CD4-positive, alpha-beta T cell (primary cell): ENCODE data around the gene F2R. TPM values are rescaled to one million over a fixed set of nuclear protein-coding genes. Genes with fewer than 3 reads are reported as not detected.
"Not testable (repeated sequence)": the region's sequence is repeated elsewhere in the genome, so short reads cannot be mapped to it uniquely, and the experiment has no call there.

Experiments
- ATAC-seq: fragments of 200-7000 bp; cut with Tn5 transposase; one replicate; pipeline ENCODE4 v1.10.0; 2022; ENCODE audit warnings: mild to moderate bottlenecking; ENCODE audit not compliant: poor library complexity
- CTCF ChIA-PET: fragments of 350-600 bp; sonication (Branson Sonifier 250); formaldehyde crosslinking; loops from one replicate; lab custom pipeline; 2021; ENCODE audit warnings: antibody characterized with exemption, inconsistent platforms; lab: Charles Lee
- POLR2A ChIA-PET: fragments of 350-600 bp; sonication (Branson Sonifier 250); formaldehyde crosslinking; loops from one replicate; lab custom pipeline; 2021; ENCODE audit warnings: antibody characterized with exemption, inconsistent platforms; lab: Charles Lee
- DNase-seq, 14 experiments: peaks; one replicate each; pipeline ENCODE4 v3.0.0-alpha.2; 2013 to 2020; ENCODE audit warnings: mixed read lengths in 2 of 14
- H3K27ac ChIP-seq, 2 donors: one replicate each; pipeline versions ENCODE4 v1.5.1 to v1.7.0; 2013; ENCODE audit warnings: low read length in 2 of 2, low read depth in 1 of 2, mild to moderate bottlenecking in 1 of 2
- H3K27me3 ChIP-seq, 2 experiments: 1 replicate in 1 of 2; 2 replicates in 1 of 2; pipeline versions ENCODE4 v1.6.1 to v1.7.0; 2013; ENCODE audit warnings: low read length in 2 of 2, control low read depth in 1 of 2, mild to moderate bottlenecking in 1 of 2, moderate library complexity in 1 of 2; ENCODE audit not compliant: insufficient read depth in 2 of 2, control insufficient read depth in 1 of 2
- H3K36me3 ChIP-seq: one replicate; pipeline ENCODE4 v1.6.1; 2013; ENCODE audit warnings: low read length, control low read depth; ENCODE audit not compliant: insufficient read depth
- H3K4me1 ChIP-seq: one replicate; pipeline ENCODE4 v1.6.1; 2013; ENCODE audit warnings: low read length, control low read depth; ENCODE audit not compliant: insufficient read depth
- H3K4me3 ChIP-seq: one replicate; pipeline ENCODE4 v1.5.1; 2013; ENCODE audit warnings: mild to moderate bottlenecking, low read length, moderate library complexity
- H3K9me3 ChIP-seq, 2 experiments: 1 replicate in 1 of 2; 2 replicates in 1 of 2; pipeline versions ENCODE4 v1.6.1 to v1.7.0; 2013; ENCODE audit warnings: low read length in 2 of 2, mild to moderate bottlenecking in 2 of 2, control low read depth in 1 of 2, moderate library complexity in 1 of 2; ENCODE audit not compliant: control insufficient read depth in 1 of 2, insufficient read depth in 1 of 2
- H3K27ac Mint-ChIP-seq: one replicate; pipeline ENCODE4 v1.8.0; 2020; ENCODE audit warnings: mixed read lengths
- H3K27me3 Mint-ChIP-seq: one replicate; pipeline ENCODE4 v1.8.0; 2021; ENCODE audit warnings: mixed read lengths
- H3K36me3 Mint-ChIP-seq: one replicate; pipeline ENCODE4 v1.8.0; 2021; ENCODE audit warnings: low read depth, mixed read lengths
- H3K4me1 Mint-ChIP-seq: one replicate; pipeline ENCODE4 v1.8.0; 2021; ENCODE audit warnings: low read depth, mixed read lengths
- H3K4me3 Mint-ChIP-seq: one replicate; pipeline ENCODE4 v1.8.0; 2020; ENCODE audit warnings: mild to moderate bottlenecking, mixed read lengths
- H3K9me3 Mint-ChIP-seq: one replicate; pipeline ENCODE4 v1.8.0; 2020; ENCODE audit warnings: mixed read lengths
- CTCF ChIP-seq: fragments of 200-600 bp; IDR thresholded peaks from one replicate; pipeline ENCODE4 v1.8.0; 2022; ENCODE audit warnings: antibody characterized with exemption, mild to moderate bottlenecking
- intact Hi-C, 2 experiments: fragments of 100-400 bp; cut with DNase I in 1 of 2; cut with micrococcal nuclease in 1 of 2; formaldehyde crosslinking; loops; one replicate each; pipeline versions ENCODE4 v1.15.1 to v1.9.0; 2023 to 2025; cut with DNase I, micrococcal nuclease
- total RNA-seq, 174 experiments: library from RNA in 2 of 174; stranded (reverse) in 2 of 174; gene quantifications; one replicate each; pipeline ENCODE4 v1.2.3 and lab custom pipeline; 2021 to 2026

Gene F2R
- total RNA-seq, 2 experiments from 2014 or later: 1.9 to 2.7 TPM

GRCh38 chr5:76679231-76679630, 36.7 kb upstream of the F2R start:
- ATAC-seq: no peak

GRCh38 chr5:76680826-76681225, 35.1 kb upstream of the F2R start:
- intact Hi-C loops, H3K27me3 Mint-ChIP-seq, POLR2A ChIA-PET, H3K4me3 ChIP-seq, H3K9me3 ChIP-seq, H3K4me1 Mint-ChIP-seq, H3K4me3 Mint-ChIP-seq, H3K27ac Mint-ChIP-seq, H3K27me3 ChIP-seq, H3K9me3 Mint-ChIP-seq, H3K4me1 ChIP-seq, ATAC-seq, DNase-seq, CTCF ChIA-PET, H3K27ac ChIP-seq: not testable (repeated sequence)
- peaks cover 90% of the 10 kb centered on the region for H3K36me3 Mint-ChIP-seq
- H3K36me3 ChIP-seq: peaks cover 69% of the 10 kb centered on the region

More at GRCh38 chr5:76679231-76679630, 36.7 kb upstream of the F2R start:
- H3K27ac Mint-ChIP-seq: no peak overlapping the region
- no peaks in the 10 kb centered on the region for H3K4me1 ChIP-seq
- H3K27me3 ChIP-seq: no peaks in the 10 kb centered on the region
- POLR2A ChIA-PET: no interaction called here
- no peak overlapping the region for H3K27ac ChIP-seq
- no peak for TF ChIP-seq CTCF
- CTCF ChIA-PET: no interaction called here
- no peaks in the 10 kb centered on the region for H3K9me3 ChIP-seq
- peaks cover 73% of the 10 kb centered on the region for H3K36me3 ChIP-seq
- intact Hi-C loops: no loop called here
- DNase-seq: no peak
- no peaks in the 10 kb centered on the region for H3K27me3 Mint-ChIP-seq
- H3K36me3 Mint-ChIP-seq: peaks cover 90% of the 10 kb centered on the region
- H3K4me3 Mint-ChIP-seq: no peak overlapping the region
- H3K4me3 ChIP-seq: no peak overlapping the region
- H3K4me1 Mint-ChIP-seq: no peaks in the 10 kb centered on the region
- H3K9me3 Mint-ChIP-seq: no peaks in the 10 kb centered on the region

GRCh38 chr5:76681287-76681686, 34.6 kb upstream of the F2R start:
- DNase-seq (peak in 1 of 14 experiments; percentile 2), ATAC-seq (no peak)
- H3K36me3 Mint-ChIP-seq: peaks cover 90% of the 10 kb centered on the region
- Histone ChIP-seq H3K4me3 (no peak overlapping the region), H3K9me3 (no peaks in the 10 kb centered on the region), H3K27me3 (no peaks in the 10 kb centered on the region), H3K36me3 (peaks cover 65% of the 10 kb centered on the region), H3K27ac (no peak overlapping the region), H3K4me1 (no peaks in the 10 kb centered on the region)
- POLR2A ChIA-PET: no interaction called here
- TF ChIP-seq CTCF: no peak
- H3K4me3 Mint-ChIP-seq: no peak overlapping the region
- no peak overlapping the region for H3K27ac Mint-ChIP-seq
- no peaks in the 10 kb centered on the region for H3K27me3 Mint-ChIP-seq
- intact Hi-C loops: no loop called here
- H3K4me1 Mint-ChIP-seq: no peaks in the 10 kb centered on the region
- CTCF ChIA-PET: no interaction called here
- H3K9me3 Mint-ChIP-seq: no peaks in the 10 kb centered on the region

- POLR2A ChIA-PET: no interaction called here
- peaks cover 63% of the 10 kb centered on the region for H3K36me3 ChIP-seq
- CTCF ChIA-PET: no interaction called here
- no peak for TF ChIP-seq CTCF
- H3K27ac ChIP-seq: no peak overlapping the region
- intact Hi-C loops: no loop called here
- no peaks in the 10 kb centered on the region for H3K4me1 ChIP-seq
- Mint-ChIP-seq H3K27me3 (no peaks in the 10 kb centered on the region), H3K9me3 (no peaks in the 10 kb centered on the region), H3K36me3 (peaks cover 90% of the 10 kb centered on the region), H3K4me3 (no peak overlapping the region), H3K27ac (no peak overlapping the region), H3K4me1 (no peaks in the 10 kb centered on the region)
- ATAC-seq: no peak
- H3K9me3 ChIP-seq: no peaks in the 10 kb centered on the region
- DNase-seq: no peak
- H3K27me3 ChIP-seq: no peaks in the 10 kb centered on the region
- H3K4me3 ChIP-seq: no peak overlapping the region
Measured at GRCh38 chr5:76682387-76682786, 33.5 kb upstream of the F2R start.
